GM12873 (cell line): Measurements from ENCODE around the gene LEF1.

Source experiments
- TF ChIP-seq, protein P1 (sequence below): IDR thresholded peaks from 2 replicates; pipeline ENCODE4 v1.5.1; 2012; ENCODE audit warnings: low read depth, mild to moderate bottlenecking, moderate library complexity, low read length, control low read depth; ENCODE audit not compliant: insufficient read depth; ENCODE audit errors: missing control alignments

Gene LEF1

DNA sequence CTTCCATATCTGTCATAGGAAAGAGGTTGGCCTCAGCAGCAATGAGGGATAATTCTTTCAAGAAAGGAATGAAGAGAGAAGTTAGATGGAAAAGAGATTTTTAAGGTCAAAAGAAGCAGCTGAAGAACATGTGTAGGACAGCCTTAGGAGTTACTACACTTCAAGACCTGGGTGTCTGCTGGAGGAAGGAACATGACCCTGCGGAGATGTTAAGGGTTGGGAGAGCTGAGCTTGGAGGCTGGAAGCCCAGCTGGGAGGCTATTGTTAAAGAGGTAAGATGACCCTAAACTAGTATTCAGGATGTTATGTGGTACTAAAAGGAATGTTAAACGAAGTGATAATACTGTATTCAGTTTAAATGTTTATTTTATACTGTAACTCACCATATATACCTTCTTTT, 164.1 kb downstream of the LEF1 start:
- TF ChIP-seq, protein P1, sequence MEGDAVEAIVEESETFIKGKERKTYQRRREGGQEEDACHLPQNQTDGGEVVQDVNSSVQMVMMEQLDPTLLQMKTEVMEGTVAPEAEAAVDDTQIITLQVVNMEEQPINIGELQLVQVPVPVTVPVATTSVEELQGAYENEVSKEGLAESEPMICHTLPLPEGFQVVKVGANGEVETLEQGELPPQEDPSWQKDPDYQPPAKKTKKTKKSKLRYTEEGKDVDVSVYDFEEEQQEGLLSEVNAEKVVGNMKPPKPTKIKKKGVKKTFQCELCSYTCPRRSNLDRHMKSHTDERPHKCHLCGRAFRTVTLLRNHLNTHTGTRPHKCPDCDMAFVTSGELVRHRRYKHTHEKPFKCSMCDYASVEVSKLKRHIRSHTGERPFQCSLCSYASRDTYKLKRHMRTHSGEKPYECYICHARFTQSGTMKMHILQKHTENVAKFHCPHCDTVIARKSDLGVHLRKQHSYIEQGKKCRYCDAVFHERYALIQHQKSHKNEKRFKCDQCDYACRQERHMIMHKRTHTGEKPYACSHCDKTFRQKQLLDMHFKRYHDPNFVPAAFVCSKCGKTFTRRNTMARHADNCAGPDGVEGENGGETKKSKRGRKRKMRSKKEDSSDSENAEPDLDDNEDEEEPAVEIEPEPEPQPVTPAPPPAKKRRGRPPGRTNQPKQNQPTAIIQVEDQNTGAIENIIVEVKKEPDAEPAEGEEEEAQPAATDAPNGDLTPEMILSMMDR = no peak

- TF ChIP-seq, protein P1 = no peak
These were observed 164.7 kb downstream of the LEF1 start for GRCh38 chr4:108003982-108004515.

DNA sequence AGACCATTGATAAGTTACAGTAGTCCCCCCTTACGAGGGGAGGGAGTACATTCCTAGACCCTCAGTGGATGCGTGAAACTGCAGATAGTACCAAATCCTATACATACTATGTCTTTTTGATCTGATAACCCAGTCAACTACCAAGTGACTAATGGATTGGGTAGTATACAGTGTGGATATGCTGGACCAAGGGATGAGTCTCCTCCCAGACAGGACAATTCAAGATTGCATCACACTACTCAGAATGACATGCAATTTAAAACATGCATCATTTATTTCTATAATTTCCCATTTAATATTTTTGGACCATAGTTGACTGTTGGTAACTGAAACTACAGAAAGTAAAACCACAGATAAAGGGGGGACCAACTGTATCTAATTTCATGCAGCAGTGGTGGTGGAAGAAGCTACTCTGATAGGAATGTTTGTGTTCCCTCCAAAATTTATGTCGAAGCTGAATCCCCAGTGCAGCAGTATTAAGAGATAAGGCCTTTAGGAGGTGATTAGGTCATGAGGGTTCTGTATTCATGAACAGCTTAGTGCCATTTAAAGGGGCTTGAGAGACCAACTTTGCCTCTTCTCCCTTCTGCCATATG, 167.1 kb downstream of the LEF1 start:
- TF ChIP-seq, protein P1 = no peak

DNA sequence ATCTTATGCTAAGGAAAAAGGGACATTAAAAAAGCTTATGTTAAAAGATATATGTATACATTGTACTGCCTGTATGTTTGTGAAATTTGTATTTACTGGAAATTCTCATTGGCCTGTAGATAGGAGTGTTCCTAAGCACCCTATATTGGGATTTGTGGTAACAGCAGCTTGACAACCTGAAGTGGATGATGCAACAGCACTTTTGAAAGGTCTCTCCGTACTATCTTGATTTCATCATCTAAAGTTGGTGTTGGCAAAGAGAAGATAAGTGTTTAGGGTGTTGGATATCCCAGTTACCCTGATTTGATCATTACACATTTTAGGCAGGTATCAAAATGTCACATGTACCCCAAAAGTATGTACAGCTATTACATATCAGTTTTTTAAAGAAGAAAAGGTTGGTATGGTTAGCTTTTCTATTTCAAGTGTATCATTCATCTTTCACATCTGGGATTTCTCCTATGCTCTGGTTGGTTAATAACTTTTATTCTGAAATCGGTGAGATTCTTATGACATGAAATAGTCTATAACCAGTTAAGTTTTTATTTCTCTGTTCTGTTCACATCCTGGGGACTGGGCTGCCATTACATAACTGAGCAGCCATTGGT, 168.7 kb downstream of the LEF1 start:
- TF ChIP-seq, protein P1 = no peak

DNA sequence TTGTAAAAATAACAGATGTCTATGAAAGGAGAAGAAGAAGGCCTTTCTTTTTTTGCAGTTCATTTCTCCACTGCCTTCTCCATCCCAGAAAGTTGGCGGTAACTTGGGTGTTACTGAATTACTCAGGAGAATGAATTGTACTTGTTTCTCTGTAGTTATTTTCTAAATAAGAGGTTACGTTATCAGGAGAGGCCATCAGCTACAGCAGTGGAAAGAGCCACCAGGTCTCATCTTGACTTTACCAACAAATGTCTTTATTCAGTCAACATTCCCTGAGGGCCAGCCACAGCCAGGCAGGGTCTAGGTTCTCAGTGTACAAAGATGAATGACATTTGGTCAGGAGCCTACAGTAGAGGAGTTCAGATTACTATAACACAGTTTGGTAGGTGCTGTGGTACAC, 170.9 kb downstream of the LEF1 start:
- TF ChIP-seq, protein P1 = no peak
